Suprapubic skin (tissue), 4 donors: ENCODE measurements around the gene SORCS1.

Experiments
- POLR2A ChIP-seq, 2 donors: fragments of 450-650 bp; IDR thresholded peaks; one replicate each; pipeline ENCODE4 v1.6.1; 2017; ENCODE audit warnings: antibody characterized with exemption in 2 of 2, mild to moderate bottlenecking in 2 of 2, moderate library complexity in 2 of 2
- POLR2AphosphoS5 ChIP-seq, 3 donors: sonication (generic); formaldehyde crosslinking; IDR thresholded peaks; one replicate each; pipeline ENCODE4 v1.6.1; 2017; ENCODE audit warnings: antibody characterized with exemption in 3 of 3
- TF ChIP-seq, protein P1 (sequence below), 2 donors: fragments of 200-600 bp in 1 of 2; fragments of 450-650 bp in 1 of 2; sonication (generic) in 1 of 2; IDR thresholded peaks; one replicate each; pipeline ENCODE4 v1.5.1; 2016 to 2019; ENCODE audit warnings: antibody characterized with exemption in 2 of 2, mild to moderate bottlenecking in 1 of 2, moderate library complexity in 1 of 2

DNA sequence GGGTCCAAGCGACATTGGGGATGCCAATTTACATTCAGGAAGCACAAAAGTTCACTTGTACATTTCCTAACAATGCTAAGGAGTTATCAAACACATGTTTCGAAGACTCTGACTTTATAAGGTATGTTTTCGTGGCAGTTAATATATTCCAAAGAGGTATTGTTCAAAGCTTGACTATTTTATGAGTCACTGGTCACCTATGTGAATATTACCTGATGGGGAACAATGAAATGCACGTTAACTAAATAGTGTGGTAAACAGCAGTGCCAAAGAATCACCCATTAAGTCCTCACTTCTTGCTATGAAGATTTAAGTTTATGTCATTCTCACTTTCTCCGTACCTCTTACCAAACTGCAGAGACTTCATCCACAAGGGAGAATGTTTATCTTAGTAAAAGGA lies 550.2 kb downstream of the SORCS1 start:
- TF ChIP-seq, protein P1, sequence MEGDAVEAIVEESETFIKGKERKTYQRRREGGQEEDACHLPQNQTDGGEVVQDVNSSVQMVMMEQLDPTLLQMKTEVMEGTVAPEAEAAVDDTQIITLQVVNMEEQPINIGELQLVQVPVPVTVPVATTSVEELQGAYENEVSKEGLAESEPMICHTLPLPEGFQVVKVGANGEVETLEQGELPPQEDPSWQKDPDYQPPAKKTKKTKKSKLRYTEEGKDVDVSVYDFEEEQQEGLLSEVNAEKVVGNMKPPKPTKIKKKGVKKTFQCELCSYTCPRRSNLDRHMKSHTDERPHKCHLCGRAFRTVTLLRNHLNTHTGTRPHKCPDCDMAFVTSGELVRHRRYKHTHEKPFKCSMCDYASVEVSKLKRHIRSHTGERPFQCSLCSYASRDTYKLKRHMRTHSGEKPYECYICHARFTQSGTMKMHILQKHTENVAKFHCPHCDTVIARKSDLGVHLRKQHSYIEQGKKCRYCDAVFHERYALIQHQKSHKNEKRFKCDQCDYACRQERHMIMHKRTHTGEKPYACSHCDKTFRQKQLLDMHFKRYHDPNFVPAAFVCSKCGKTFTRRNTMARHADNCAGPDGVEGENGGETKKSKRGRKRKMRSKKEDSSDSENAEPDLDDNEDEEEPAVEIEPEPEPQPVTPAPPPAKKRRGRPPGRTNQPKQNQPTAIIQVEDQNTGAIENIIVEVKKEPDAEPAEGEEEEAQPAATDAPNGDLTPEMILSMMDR (IDR thresholded peaks at IDR 0.05): no peak
- TF ChIP-seq POLR2AphosphoS5 (IDR thresholded peaks at IDR 0.05) (no peak), POLR2A (IDR thresholded peaks at IDR 0.05) (no peak)
